Ishikawa (cell line): ENCODE data around the gene LCN2.

Experiments used
- CEBPB ChIP-seq: IDR thresholded peaks from 2 replicates; pipeline ENCODE4 v1.6.1; 2012
- CREB1 ChIP-seq: IDR thresholded peaks from 2 replicates; pipeline ENCODE4 v1.6.1; 2012; ENCODE audit warnings: low read depth
- EGR1 ChIP-seq: IDR thresholded peaks from 2 replicates; pipeline ENCODE4 v1.6.1; 2012
- EP300 ChIP-seq: IDR thresholded peaks from 2 replicates; pipeline ENCODE4 v1.6.1; 2012; ENCODE audit warnings: borderline replicate concordance
- FOXM1 ChIP-seq: IDR thresholded peaks from 2 replicates; pipeline ENCODE4 v1.6.1; 2012; ENCODE audit warnings: low read depth, borderline replicate concordance
- NFIC ChIP-seq: IDR thresholded peaks from 2 replicates; pipeline ENCODE4 v1.6.1; 2012
- RAD21 ChIP-seq: IDR thresholded peaks from 2 replicates; pipeline ENCODE4 v1.6.1; 2012; ENCODE audit warnings: low read depth
- TAF1 ChIP-seq: IDR thresholded peaks from 2 replicates; pipeline ENCODE4 v1.6.1; 2012; ENCODE audit warnings: low read depth, mild to moderate bottlenecking
- TCF12 ChIP-seq: IDR thresholded peaks from 2 replicates; pipeline ENCODE4 v1.6.1; 2012; ENCODE audit warnings: low read depth
- TEAD4 ChIP-seq: IDR thresholded peaks from 2 replicates; pipeline ENCODE4 v1.6.1; 2012
- YY1 ChIP-seq: IDR thresholded peaks from 2 replicates; pipeline ENCODE4 v1.6.1; 2012; ENCODE audit warnings: low read depth
- ZBTB7A ChIP-seq: IDR thresholded peaks from 2 replicates; pipeline ENCODE4 v1.6.1; 2012; ENCODE audit warnings: low read depth
- TF ChIP-seq, protein P1 (sequence below): IDR thresholded peaks from 2 replicates; pipeline ENCODE4 v1.6.1; 2012
- TF ChIP-seq, protein P2 (sequence below): IDR thresholded peaks from 2 replicates; pipeline ENCODE4 v1.6.1; 2012
- TF ChIP-seq, protein P3 (sequence below): IDR thresholded peaks from 2 replicates; pipeline ENCODE4 v1.6.1; 2012; ENCODE audit warnings: low read depth, mild to moderate bottlenecking

LCN2 gene

DNA sequence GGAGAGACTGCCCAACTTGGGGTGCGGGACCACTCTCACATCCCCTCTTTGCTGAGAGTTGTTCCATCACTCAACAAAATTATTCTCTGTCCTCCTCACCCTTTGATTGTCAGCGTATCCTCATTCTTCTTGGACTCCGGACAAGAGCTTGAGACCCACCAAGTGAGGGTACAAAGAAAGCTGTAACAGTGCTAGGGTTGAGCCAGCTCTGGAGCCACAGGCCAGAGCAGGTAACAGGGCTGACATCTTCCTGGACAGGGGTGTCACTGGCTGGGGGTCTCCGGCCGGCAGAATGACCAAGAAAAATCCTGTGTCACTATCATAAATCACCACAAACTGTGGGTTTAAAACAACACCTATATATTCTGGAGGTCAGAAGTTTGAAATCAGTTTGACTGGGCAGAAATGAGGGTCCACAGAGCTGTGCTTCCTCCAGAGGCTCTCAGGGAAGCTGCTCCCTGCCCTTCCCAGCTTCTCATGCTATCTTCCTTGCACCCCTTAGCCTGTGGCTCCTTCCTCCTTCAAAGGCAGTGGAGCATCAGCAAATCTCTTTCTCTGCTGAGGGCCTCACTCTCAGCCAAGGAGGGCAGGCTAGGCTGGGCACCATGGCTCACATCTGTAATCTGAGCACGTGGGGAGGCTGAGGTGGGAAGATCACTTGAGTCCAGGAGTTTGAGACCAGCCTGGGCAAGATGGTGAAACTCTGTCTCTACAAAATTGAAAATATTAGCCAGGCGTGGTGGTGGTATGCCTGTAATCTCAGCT, 6.7 kb downstream of the LCN2 start:
- no peak for TF ChIP-seq TAF1
- no peak for TF ChIP-seq EP300
- TF ChIP-seq ZBTB7A, result no peak
- no peak for TF ChIP-seq CEBPB
- TF ChIP-seq RAD21, result no peak
- TF ChIP-seq, protein P1, sequence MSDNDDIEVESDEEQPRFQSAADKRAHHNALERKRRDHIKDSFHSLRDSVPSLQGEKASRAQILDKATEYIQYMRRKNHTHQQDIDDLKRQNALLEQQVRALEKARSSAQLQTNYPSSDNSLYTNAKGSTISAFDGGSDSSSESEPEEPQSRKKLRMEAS, result no peak
- TF ChIP-seq NFIC, result no peak
- TF ChIP-seq, protein P2, sequence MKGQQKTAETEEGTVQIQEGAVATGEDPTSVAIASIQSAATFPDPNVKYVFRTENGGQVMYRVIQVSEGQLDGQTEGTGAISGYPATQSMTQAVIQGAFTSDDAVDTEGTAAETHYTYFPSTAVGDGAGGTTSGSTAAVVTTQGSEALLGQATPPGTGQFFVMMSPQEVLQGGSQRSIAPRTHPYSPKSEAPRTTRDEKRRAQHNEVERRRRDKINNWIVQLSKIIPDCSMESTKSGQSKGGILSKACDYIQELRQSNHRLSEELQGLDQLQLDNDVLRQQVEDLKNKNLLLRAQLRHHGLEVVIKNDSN, result no peak
- TF ChIP-seq YY1, result no peak

DNA sequence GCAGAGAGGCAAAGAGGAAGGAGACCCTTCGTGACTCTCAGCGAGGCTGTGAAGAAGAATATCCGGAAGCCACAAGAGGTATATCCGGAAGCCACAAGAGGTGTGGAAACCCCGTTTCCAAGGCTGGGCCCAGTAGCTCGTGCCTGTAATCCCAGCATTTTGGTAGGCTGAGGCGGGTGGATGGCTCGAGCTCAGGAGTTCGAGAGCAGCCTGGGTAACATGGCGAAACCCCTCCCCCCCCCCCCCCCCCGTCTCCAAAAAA, 10.2 kb downstream of the LCN2 start:
- TF ChIP-seq, protein P3, sequence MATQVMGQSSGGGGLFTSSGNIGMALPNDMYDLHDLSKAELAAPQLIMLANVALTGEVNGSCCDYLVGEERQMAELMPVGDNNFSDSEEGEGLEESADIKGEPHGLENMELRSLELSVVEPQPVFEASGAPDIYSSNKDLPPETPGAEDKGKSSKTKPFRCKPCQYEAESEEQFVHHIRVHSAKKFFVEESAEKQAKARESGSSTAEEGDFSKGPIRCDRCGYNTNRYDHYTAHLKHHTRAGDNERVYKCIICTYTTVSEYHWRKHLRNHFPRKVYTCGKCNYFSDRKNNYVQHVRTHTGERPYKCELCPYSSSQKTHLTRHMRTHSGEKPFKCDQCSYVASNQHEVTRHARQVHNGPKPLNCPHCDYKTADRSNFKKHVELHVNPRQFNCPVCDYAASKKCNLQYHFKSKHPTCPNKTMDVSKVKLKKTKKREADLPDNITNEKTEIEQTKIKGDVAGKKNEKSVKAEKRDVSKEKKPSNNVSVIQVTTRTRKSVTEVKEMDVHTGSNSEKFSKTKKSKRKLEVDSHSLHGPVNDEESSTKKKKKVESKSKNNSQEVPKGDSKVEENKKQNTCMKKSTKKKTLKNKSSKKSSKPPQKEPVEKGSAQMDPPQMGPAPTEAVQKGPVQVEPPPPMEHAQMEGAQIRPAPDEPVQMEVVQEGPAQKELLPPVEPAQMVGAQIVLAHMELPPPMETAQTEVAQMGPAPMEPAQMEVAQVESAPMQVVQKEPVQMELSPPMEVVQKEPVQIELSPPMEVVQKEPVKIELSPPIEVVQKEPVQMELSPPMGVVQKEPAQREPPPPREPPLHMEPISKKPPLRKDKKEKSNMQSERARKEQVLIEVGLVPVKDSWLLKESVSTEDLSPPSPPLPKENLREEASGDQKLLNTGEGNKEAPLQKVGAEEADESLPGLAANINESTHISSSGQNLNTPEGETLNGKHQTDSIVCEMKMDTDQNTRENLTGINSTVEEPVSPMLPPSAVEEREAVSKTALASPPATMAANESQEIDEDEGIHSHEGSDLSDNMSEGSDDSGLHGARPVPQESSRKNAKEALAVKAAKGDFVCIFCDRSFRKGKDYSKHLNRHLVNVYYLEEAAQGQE, result no peak
- TF ChIP-seq ZBTB7A, result 0 out of 2 replicates have a peak, but pooled peaks have one; percentile 37

DNA sequence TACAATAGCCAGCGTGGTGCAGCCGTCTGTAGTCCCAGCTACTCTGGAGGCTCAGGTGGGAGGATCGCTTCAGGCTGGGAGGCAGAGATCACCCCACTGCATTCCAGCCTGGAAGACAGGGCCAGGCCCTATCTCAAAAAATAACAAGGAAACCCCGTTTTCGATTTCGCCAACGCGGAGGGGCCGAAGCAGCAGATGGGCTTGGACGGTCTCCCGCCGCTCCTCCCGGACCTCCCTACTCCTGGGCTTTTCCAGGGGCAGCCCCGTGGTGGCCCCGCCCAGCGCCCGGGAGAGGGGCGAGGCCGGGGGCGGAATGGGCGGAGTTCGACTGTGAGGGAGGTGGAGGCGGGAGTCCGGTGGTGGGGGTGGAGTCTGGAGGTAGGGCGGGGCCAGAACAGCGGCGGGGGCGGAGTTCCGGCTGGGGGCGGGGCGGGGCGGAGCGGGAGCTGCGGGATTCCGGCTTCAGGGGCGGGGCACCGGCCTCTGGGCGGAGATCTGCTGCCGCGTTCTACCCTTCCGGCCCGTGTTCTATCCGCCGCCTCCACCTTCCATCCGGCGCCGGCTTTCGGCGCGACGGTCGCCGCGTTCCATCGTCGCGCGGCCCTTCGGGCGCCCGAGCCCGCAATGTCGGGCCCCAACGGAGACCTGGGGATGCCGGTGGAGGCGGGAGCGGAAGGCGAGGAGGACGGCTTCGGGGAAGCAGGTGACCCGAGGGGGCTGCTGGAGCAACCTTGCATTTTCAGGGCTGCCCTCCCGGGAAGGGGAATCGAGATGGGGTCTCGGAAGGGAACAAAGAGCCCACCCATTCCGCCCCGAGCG, 10.7 kb downstream of the LCN2 start, which contains the start of gene BBLN:
Gene BBLN, plus strand, starts transcription at position 482 of the 819 bp plus-strand sequence. Its CDS starts 143 bp downstream, at position 625.
- TF ChIP-seq, protein P3, result no peak
- TF ChIP-seq RAD21, result no peak
- TF ChIP-seq ZBTB7A, result peak; percentile 56
- no peak for TF ChIP-seq TCF12
- TF ChIP-seq CEBPB, result no peak
- TF ChIP-seq NFIC, result no peak
- no peak for TF ChIP-seq EP300
- TF ChIP-seq CREB1, result peak; percentile 59; the same call in 1 of the 2 replicates
- TF ChIP-seq FOXM1, result no peak
- peak; percentile 67; the same call in 1 of the 2 replicates for TF ChIP-seq TAF1
- TF ChIP-seq, protein P1, result peak; percentile 61
- no peak for TF ChIP-seq YY1
- TF ChIP-seq TEAD4, result peak; percentile 17; the same call in 1 of the 2 replicates
- TF ChIP-seq, protein P2, result no peak
- TF ChIP-seq EGR1, result peak; percentile 65

DNA sequence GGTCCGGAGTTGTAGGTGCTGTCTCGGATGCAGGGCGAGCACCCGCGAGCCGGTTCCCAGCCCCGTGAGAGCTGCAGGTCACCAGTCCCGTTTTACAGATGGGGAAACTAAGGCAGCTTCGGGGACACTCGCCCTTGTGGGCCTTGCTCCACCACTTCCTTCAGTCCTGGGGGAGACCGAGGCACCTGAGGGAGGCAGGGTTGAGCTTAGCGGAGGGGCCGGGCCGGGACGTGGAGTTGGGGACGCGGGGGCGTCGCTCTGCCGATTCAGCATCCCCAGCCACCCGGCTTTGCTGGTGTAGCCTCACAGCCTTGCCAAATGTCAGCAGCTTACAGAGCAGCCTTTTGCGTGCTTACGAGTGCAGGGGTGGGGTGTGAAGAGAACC, 11.3 kb downstream of the LCN2 start:
- TF ChIP-seq FOXM1 (no peak), EGR1 (peak; percentile 47; the same call in 1 of the 2 replicates), TCF12 (no peak), RAD21 (no peak), TAF1 (no peak), NFIC (0 out of 2 replicates have a peak, but pooled peaks have one; percentile 10)
- TF ChIP-seq, protein P3, result no peak
- TF ChIP-seq, protein P1, result no peak
